Stimulated activated CD8-positive, alpha-beta memory T cell treated with anti-CD3 and anti-CD28 coated beads, Interleukin-12 subunit alpha, Interleukin-12 subunit beta, amount 100 ng/mL, for 1 hour (primary cell): ENCODE results near the gene GALNT17.

Experiments used
- DNase-seq: peaks from one replicate; pipeline ENCODE4 v3.0.0-alpha.2; 2020; ENCODE audit warnings: low read depth

The GALNT17 gene

GRCh38 chr7:71339924-71340323 is 208.0 kb downstream of the GALNT17 start:
- DNase-seq = no peak

GRCh38 chr7:71342202-71342601 is 210.3 kb downstream of the GALNT17 start:
- DNase-seq = no peak

GRCh38 chr7:71343039-71343438 is 211.1 kb downstream of the GALNT17 start:
- no peak for DNase-seq

- no peak for DNase-seq
Observed at GRCh38 chr7:71343892-71344291, 211.9 kb downstream of the GALNT17 start.

GRCh38 chr7:71345117-71345884 is 213.4 kb downstream of the GALNT17 start:
- no peak for DNase-seq

GRCh38 chr7:71348821-71349681 is 217.1 kb downstream of the GALNT17 start:
- DNase-seq = no peak

- no peak for DNase-seq
Observed at GRCh38 chr7:71349682-71350481, 217.9 kb downstream of the GALNT17 start.

- DNase-seq = no peak
Observed at GRCh38 chr7:71350680-71351079, 218.7 kb downstream of the GALNT17 start.

- no peak for DNase-seq
Observed at GRCh38 chr7:71354716-71355115, 222.8 kb downstream of the GALNT17 start.

- DNase-seq = no peak
Observed at GRCh38 chr7:71361451-71362032, 229.6 kb downstream of the GALNT17 start.

GRCh38 chr7:71362240-71362639 is 230.3 kb downstream of the GALNT17 start:
- no peak for DNase-seq

GRCh38 chr7:71363223-71363622 is 231.3 kb downstream of the GALNT17 start:
- no peak for DNase-seq

GRCh38 chr7:71363627-71364026 is 231.7 kb downstream of the GALNT17 start:
- no peak for DNase-seq

- no peak for DNase-seq
Observed at GRCh38 chr7:71364551-71364950, 232.6 kb downstream of the GALNT17 start.

GRCh38 chr7:71372991-71373390 is 241.0 kb downstream of the GALNT17 start:
- no peak for DNase-seq

GRCh38 chr7:71377062-71377461 is 245.1 kb downstream of the GALNT17 start:
- no peak for DNase-seq

- no peak for DNase-seq
Observed at GRCh38 chr7:71377469-71377868, 245.5 kb downstream of the GALNT17 start.

- no peak for DNase-seq
Observed at GRCh38 chr7:71384094-71384493, 252.2 kb downstream of the GALNT17 start.

- DNase-seq = no peak
Observed at GRCh38 chr7:71385330-71385729, 253.4 kb downstream of the GALNT17 start.

- DNase-seq = no peak
Observed at GRCh38 chr7:71386152-71386785, 254.3 kb downstream of the GALNT17 start.

GRCh38 chr7:71388181-71388580 is 256.2 kb downstream of the GALNT17 start:
- no peak for DNase-seq

- DNase-seq = no peak
Observed at GRCh38 chr7:71389976-71390375, 258.0 kb downstream of the GALNT17 start.
